GM21367 (cell line): ENCODE measurements around the gene MYBPC2.
"Not testable (repeated sequence)": the region's sequence is repeated elsewhere in the genome, so short reads cannot be mapped to it uniquely, and the experiment has no call there.

Experiments used
- ATAC-seq: cut with Tn5 transposase; IDR thresholded peaks from one replicate; pipeline ENCODE4 v1.9.1; 2021; ENCODE audit not compliant: unreplicated experiment

MYBPC2 gene

GRCh38 chr19:50427318-50427925 lies 5.3 kb upstream of the MYBPC2 start:
- ATAC-seq = no peak

DNA sequence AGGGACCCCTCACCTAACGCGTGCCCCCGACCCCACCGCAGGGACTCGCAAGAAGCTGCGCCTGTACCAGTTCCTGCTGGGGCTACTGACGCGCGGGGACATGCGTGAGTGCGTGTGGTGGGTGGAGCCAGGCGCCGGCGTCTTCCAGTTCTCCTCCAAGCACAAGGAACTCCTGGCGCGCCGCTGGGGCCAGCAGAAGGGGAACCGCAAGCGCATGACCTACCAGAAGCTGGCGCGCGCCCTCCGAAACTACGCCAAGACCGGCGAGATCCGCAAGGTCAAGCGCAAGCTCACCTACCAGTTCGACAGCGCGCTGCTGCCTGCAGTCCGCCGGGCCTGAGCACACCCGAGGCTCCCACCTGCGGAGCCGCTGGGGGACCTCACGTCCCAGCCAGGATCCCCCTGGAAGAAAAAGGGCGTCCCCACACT lies 4.7 kb upstream of the MYBPC2 start:
- ATAC-seq = no peak

DNA sequence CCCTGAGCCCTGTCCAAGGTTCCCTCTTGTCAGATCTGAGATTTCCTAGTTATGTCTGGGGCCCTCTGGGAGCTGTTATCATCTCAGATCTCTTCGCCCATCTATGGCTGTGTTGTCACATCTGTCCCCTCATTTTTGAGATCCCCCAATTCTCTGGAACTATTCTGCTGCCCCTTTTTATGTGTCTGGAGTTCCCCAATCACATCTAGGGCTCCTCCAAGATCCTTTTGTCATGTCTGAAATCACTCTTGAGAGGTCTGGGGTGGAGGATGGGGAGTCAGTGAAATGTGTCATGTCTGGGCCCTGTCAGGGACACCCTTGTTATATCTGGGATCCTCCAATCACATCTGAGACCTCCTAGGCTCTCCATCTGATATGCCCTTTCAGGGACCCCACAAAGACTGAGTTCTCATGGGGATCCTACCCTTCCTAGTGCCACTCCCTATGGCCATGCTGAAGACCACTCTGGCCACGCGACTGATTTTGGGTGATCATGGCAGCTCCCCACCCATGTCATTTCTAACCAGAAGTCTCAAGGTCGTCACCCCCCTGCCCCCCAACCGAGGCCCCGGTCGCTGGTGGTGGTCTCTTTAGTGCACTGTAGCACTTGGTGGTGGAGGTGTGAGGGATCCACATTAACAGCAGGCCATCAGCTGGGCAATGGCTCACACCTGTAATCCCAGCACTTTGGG lies 3.8 kb upstream of the MYBPC2 start:
- no peak for ATAC-seq

GRCh38 chr19:50430888-50431342 lies 1.8 kb upstream of the MYBPC2 start:
- no peak for ATAC-seq

DNA sequence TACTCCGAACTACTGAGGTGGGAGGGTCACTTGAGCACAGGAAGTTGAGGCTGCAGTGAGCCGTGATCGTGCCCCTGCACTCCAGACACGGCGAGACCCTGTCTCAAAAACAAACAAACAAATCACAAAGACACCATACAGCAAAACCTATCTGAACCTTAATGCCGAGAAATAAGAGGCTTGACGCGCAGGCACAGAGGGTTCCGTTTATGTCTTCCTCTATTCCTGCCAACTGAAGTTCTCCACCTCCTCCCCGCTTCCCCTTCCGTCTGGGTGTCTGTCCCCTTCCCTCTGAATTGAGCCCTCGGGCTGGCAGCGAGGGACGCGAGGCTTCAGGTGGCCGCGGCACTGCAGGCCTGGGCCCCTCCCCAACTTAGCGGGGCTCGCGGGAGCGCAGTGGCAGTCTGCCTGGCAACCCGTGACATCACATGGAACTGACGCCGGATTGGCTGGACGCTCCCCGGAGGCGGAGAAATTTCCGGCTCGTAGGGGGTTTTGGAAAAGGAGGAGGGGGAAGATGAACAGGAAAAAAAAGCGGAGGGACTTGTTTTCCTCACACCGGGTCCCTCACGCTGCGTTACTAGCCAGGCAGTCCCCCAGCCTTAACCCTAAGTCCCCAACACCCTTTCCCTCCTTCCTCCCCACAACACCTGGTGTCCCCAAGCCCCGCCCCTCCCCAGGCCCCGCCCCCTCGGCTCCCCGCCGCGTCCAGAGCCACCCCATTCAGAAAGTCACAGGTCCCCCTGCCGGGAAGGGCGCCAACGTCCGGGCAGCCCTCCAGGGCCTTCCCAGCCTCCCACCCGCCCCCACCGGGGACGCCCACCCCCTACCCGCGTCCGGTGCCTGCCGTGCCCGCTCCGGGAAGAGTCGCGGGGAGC lies 1.1 kb upstream of the MYBPC2 start:
- ATAC-seq = peak; percentile 51

- ATAC-seq = no peak
Measured at GRCh38 chr19:50433201-50434180, 799 bp downstream of the MYBPC2 start.

DNA sequence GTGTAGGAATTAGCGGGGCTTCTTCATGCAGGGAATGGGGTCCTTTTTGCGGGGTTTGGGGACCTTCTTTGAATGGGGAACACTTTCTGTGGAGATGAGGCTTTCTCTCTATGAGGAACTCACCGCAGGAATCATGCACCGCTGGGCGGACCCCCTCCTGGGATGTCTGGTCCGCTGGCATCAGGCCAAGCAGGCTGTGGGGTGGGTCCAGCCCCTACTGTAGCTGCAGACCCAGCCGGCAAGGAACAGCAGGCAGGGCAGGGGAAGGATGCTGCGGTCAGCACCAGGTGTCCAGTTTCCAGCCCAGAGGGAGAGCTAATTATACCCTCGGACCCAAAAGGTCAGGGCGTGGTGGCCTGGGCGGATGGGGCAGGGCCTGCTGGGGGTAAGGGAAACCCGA lies 1.8 kb downstream of the MYBPC2 start:
- no peak for ATAC-seq

DNA sequence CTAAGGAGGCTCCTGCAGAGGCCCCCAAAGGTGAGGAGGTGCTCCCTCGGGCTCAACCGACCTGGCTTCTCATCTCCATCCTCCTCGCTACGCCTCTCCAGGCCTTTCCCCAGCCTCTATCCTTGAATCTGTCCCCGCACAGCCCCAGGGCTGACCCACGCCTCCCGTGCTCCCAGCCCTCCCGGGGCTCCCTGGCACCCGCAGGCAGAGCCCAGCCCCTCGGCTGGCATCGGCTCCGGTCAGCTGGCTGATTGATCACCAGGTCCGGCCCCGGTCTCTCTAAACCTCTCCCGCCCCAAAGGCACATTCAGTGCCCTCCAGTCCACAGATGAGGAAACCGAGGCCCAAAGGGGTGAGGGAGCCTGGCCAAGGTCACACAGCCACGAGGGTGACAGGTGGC lies 2.5 kb downstream of the MYBPC2 start:
- no peak for ATAC-seq

DNA sequence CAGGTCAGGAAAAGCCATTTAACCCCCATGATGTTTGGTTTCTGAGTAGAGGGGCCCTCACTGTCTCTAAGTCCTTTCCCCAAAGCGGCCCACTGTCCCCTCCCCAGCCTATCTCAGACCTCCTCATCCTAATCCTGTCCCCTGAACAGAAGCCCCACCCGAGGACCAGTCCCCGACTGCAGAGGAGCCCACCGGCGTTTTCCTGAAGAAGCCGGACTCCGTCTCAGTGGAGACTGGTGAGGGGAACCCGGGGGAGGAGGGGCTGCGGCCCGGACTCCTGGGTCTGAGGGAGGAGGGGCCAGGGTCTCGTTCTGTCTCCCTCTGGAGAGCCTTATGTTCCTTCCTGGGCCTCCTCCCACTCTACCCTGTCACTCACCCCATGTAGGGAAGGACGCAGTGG lies 2.9 kb downstream of the MYBPC2 start:
- no peak for ATAC-seq

- no peak for ATAC-seq
Measured at GRCh38 chr19:50437862-50438449, 5.3 kb downstream of the MYBPC2 start.

- not testable (repeated sequence) for ATAC-seq
Measured at GRCh38 chr19:50439130-50439529, 6.4 kb downstream of the MYBPC2 start.

GRCh38 chr19:50444059-50444458 lies 11.4 kb downstream of the MYBPC2 start:
- no peak for ATAC-seq

- no peak for ATAC-seq
Measured at GRCh38 chr19:50447053-50447452, 14.4 kb downstream of the MYBPC2 start.

DNA sequence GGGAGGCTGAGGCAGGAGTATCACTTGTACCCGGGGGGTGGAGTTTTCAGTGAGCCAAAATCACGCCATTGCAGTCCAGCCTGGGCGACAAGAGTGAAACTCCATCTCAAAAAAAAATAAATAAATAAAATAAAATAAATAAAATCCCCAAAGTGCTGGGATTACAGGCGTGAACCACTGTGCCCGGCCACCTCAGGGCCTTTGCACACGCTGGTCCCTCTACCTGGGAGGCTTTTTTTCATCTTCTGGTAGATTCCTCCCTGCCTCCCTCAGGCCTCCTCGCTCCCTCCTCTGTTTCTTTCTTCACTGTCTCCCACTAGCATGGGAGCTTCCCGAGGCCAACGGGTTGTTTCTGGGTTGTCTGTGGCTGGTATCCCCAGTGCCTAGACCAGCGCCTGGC lies 15.1 kb downstream of the MYBPC2 start:
- ATAC-seq = no peak

DNA sequence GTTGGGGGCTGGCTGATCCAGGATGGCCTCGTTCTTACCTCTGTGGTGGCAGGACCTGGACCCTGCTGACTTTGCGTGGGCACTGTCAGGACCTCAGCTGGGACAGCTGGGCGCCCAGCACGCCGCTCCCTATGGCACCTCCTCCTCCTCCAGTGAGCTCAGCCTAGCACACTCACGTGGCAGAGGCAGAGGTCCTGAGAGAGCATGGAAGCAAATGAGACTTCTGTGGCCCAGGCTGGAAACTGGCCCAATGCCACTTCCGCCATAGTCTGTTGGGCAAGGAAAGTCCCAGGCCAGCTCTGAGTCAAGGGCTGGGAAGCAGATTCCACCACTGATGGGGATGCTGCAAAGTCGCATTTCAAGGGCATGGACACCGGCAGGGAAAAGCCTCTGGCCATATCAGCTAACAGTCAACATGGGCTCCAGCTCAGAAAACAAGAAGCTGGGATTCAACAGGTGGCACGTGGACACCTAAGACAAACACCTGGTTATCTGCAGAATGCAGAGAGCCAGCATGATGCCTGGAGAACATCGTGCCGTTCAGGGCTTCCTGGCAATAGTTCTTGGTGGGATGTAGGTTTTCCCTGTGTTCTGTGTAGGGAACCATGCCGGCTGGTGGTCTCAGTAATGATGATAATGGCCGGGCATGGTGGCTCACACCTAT lies 16.7 kb downstream of the MYBPC2 start:
- ATAC-seq = no peak

DNA sequence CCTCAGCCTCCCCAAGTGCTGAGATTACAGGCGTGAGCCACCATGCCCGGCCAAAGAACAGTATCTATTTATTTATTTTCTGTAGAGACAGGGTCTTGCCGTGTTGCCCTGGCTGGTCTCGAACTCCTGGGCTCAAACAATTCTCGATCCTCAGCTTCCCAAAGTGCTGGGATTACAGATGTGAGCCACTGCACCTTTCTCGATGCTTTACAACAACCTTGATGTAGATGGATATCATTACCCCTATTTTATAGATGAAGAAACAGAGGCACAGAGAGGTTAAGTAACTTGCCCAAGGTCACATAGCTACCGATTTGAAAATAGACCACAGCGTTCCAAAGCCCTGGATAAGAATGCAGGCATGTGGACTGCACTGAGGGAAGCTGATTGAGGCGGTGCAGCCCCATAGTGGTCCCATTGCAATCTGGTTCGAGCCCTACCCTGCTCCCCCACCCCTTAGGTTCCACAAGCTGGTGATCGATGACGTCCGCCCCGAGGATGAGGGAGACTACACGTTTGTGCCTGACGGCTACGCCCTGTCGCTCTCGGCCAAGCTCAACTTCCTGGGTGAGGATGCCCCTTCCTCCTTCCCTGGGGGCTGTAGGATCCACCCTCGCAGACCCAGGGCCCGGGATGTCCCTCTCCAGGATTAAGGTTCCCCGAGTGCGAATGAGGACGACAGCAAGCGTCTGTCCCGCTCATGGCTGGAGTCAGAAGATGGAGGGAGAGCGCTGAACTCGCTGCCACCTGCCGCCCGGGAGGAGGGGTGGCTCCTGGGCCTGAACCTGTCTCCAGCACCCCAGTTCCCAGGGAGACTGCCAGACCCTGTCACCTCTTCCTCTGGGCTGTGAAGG lies 17.9 kb downstream of the MYBPC2 start:
- no peak for ATAC-seq

GRCh38 chr19:50451223-50451534 lies 18.5 kb downstream of the MYBPC2 start:
- no peak for ATAC-seq

DNA sequence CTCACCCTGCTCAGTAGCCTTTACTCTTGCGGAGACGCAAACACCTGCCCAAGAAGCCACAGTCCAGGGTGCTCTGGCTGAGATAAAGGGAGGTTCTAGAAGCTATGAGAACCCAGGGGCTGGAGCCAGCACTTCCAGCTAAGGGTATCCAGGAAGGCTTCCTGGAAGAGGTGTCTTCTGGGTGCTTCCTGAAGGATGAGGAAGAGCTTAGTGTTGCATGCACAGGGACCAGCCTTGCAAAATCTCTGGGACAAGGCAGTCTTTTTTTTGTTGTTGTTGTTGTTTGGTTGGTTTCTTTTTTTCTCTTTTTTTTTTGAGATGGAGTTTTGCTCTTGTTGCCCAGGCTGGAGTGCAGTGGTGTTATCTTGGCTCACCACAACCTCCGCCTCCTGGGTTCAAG lies 20.6 kb downstream of the MYBPC2 start:
- ATAC-seq = no peak

DNA sequence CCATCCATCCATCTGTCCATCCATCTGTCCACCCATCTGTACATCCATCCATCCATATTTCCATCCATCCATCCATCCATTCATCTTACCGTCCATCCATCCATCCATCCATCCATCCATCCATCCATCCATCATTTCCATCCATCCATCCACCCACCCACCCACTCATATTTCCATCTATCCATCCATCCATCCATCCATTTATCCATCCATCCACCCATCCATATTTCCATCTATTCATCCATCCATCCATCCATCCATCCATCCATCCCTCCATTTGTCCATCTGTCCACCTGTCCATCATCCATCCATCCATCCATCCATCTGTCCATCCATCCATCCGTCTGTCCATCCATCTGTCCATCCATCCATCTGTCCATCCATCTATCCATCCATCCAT lies 23.3 kb downstream of the MYBPC2 start:
- no peak for ATAC-seq
